Forelimb muscle (tissue), 1 donor: ENCODE results near the gene ADIPOR2. TPM values are rescaled to one million over a fixed set of nuclear protein-coding genes. Genes with fewer than 3 reads are reported as not detected.

Experiments used
- DNase-seq: peaks from one replicate; pipeline ENCODE4 v3.0.0-alpha.2; 2013; ENCODE audit warnings: low read depth
- polyA plus RNA-seq: library from polyadenylated mRNA; unstranded; fragments of 120-200 nt; gene quantifications from one replicate; pipeline ENCODE4 v1.2.1, GENCODE V29; 2013; ENCODE audit not compliant: insufficient read length

ADIPOR2 gene
- polyA plus RNA-seq, 1 donor, result 24.3 TPM

DNA sequence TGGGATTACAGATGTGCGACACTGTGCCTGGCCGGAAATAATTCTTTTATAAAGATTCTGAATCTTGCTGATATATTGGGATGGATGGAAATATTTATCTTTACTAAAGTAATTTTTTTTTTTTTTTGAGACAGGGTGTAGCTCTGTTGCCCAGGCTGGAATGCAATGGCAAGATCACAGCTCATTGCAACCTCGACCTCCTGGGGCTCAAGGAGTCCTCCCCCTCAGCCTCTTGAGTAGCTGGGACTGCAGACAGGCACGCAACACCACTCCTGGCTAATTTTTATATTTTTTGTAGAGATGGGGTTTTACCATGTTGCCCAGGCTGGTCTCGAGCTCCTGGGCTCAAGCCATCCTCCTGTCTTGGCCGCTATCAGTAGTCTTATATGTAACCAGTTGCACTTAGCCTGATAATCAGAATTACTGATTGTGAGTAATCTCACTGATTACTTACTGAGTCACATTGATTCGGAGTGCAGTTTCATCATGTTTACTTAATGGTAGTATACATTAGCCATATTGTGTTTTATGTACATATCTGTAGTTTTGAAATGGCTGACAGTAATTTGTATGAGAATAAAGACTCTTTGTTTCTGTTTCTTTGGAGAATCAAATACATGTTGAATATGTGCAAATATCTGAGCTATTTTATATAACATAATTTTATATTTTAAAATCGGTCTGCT, 79.1 kb downstream of the ADIPOR2 start:
- no peak for DNase-seq

DNA sequence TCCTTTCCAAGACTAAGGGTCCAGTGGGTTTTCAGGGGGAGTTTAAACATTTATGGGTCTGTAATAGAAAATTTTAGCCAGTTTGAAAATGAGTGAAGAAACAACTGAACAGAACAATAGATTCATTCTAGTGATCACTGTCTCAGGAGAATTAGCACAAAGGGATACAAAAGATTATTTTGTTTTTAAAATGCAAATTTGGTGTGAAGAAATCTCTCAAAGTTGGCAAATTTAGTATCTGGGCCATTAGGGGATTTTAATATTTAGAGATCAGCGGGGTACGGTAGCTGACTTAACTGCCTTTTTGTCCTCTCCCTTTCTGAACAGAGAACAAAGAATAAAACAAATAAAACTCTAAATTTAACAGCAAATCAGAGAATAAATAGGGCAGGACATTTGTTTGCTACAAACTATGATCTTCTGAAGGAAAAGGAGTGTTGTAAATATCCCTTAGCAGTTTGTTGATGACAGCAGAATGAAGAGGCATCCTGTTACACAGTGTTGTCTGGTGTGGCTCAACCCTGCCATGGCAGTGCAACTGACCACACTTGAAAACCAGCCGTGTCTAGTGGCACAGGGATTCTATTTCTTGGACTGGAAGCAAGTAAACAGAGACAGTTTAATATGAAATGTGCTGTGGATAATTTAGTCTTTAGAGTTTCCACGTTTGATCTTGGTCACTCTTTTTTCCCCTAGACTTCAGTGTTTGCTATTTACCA, 83.2 kb downstream of the ADIPOR2 start:
- no peak for DNase-seq

DNA sequence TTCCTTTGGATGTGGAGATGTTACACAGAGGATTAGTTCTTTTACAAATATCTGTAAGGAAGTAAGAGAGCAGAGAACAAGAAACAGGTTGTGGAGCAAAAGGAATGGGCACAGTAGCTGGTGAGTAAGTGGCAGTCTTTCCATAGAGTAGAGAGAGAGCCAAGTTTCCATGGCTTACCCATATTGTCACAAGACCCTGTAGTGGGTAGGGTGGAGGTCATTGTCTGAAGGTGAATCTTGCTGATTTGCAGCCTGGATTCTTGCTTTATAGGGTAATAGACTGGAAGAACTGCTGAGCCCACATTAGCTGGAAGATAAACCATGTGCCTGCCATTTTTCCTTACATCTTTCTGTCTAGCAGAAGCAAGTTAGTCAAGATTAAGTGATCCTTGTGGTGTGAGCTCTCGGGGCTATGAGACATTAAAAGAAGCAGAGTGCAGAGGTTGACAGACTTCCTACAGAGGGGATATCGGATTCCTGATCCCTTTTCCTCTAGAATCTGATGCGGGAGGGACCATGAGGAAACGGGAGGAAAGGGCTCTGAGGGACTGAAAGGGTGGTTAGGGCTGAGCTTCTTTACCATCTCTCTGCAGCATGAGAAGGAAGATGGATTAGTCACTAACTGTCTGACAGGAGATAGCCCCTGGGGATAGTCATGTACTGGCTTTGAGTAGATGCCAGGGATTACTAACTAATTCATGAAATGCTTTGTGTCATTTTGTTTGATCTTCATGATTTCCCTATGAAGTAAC, 85.5 kb downstream of the ADIPOR2 start:
- no peak for DNase-seq

GRCh38 chr12:1777798-1778197, 86.9 kb downstream of the ADIPOR2 start:
- DNase-seq, result no peak

GRCh38 chr12:1778911-1779310, 88.0 kb downstream of the ADIPOR2 start:
- no peak for DNase-seq

- no peak for DNase-seq
These were observed 88.9 kb downstream of the ADIPOR2 start for GRCh38 chr12:1779783-1780182.

DNA sequence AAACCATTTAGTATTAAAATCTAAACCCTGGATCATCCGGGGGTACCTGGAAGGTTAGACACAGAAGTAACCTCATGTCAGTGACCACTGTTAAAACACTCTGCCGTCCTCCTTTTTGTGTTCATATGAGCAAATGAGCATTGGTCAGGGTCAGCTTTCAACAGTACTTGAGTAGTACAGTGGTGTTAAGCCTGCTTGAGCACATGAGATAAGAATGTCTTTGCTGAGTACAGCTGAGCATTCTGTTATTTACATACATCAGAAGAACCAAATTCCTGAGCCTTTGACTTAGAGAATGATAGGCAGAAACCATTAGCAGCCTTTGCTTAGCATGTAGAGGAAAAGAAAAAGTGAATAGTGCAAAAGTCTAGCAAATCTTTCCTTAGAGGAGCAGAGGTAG, 90.9 kb downstream of the ADIPOR2 start:
- DNase-seq, result no peak

GRCh38 chr12:1782215-1782614, 91.3 kb downstream of the ADIPOR2 start:
- no peak for DNase-seq

DNA sequence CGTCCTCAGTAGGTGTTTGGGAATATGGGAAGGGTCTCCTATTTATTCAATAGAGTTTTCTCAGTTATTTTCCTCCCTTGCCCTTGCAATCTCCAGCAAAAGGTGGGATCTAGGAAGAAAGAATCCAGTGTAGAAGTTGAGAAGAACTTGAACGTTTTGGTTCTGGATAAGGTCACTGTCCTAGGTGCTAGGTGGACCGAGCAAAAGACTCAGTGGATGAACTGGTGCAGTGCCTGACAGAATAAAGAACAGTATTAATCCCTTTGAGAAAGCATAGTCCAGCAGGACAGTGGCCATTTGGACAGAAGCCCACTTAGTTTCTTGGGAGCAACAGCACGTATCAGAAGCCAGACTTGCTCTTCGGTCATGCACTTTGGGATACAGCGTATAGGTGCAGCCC, 96.8 kb downstream of the ADIPOR2 start:
- no peak for DNase-seq

DNA sequence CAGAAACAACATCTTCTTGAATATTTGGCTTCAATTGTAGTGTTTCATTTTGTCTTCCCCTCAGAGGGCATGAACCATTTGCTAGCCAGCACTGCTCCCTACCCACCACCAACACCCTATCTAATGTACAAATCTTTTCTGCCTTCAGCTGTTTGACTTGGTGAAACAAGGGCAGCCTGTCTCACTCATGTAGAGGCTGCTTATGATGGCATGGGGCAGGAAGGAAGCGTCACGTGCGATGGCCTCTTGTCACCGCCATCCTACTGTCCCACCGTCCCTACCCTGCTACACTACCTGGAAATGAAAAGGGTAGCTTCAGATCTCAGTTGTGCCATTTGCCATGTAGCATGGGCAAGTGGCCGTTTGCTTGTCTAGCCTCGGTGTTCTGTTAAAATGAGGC, 99.6 kb downstream of the ADIPOR2 start:
- no peak for DNase-seq

DNA sequence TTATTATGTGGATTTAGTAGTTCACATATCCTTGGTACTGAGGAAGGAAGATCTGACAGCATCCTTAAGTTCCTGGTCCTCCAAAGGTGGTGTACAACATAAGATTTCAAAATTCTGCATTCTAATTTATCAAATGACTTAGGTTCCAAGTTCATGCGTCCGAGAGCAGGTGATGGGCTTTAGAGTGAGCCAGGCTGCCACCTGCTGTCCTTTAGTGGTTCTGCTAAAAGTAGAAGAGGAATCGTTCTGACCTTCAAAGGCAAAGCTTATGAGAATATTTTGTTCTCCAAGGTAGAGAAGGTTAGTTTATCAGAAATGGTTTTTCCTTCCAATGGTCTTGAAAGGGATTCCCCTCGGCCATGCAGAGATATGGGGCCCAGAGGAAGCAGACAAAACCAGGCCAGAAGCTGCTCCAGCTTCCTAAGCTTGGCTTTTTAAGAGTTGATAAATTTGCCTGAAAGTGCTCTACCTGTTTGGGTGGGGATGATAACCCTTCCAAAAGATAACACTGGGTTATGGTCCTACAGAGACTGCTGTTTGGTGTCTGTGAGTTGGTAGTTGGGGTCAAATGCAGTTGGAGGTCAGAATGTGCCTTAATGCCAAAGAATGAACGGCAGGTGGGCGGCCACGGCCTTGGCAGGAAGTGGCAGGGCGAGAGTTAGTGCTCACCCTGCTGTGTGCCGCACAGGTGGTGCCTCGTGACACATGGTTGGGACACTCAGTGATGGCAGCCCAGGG, 100.4 kb downstream of the ADIPOR2 start:
- DNase-seq, result no peak

- DNase-seq, result no peak
These were observed 101.5 kb downstream of the ADIPOR2 start for GRCh38 chr12:1792406-1792805.

GRCh38 chr12:1793426-1794210, 102.7 kb downstream of the ADIPOR2 start:
- no peak for DNase-seq

- DNase-seq, result no peak
These were observed 103.7 kb downstream of the ADIPOR2 start for GRCh38 chr12:1794440-1795090.

DNA sequence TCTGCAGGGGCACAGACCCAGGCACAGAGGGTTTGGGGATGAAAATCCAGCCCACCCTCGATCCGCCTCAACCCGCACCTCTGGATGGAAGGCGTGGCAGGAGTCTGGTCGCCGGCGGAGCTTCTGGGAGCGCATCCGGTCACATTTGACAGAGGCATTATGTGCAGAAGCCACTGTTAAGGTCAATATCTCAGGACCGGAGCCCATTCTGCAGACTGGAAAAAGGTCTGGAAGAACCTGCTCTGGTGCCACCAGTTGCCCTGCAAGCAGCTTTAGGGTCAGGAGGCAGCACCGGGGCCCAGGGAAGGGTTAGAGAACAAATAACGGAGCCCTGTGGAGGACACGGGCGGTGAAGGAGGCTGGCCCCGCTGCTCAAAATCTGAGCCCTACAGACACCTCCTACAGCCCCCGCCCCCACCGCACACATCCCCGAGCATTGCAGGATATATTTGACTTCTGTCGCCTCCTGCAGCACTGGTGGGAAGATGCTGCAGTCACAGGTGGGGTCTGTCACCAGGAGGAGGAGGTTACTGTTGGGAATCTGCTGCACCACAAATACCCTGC, 104.4 kb downstream of the ADIPOR2 start:
- no peak for DNase-seq

- DNase-seq, result peak; percentile 64
These were observed 105.1 kb downstream of the ADIPOR2 start for GRCh38 chr12:1795785-1796514.

DNA sequence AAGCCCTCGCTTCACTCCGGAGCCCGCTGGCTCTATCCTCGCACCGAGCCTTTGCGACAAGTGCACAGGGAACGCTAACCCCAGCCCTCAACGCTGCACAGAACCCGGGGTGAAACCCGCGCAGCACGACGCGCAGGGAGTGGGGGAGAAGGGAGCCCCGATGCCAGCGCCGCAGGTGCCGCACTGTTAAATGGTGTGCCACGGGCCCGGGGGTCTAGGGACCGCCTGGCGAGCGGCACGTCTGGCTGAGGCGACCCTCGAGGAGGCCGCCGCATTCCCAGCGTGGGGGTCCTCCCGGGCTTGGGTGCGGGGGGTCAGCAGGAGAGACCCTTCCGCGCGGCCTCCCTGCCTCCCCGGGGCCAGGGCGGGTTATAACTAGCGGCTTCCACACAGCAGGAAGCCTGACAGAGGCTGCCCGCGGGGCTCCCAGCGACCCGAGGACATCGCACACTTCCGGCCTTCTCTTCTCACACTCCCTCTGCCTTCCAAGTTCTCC, 105.7 kb downstream of the ADIPOR2 start:
- DNase-seq, result no peak

DNA sequence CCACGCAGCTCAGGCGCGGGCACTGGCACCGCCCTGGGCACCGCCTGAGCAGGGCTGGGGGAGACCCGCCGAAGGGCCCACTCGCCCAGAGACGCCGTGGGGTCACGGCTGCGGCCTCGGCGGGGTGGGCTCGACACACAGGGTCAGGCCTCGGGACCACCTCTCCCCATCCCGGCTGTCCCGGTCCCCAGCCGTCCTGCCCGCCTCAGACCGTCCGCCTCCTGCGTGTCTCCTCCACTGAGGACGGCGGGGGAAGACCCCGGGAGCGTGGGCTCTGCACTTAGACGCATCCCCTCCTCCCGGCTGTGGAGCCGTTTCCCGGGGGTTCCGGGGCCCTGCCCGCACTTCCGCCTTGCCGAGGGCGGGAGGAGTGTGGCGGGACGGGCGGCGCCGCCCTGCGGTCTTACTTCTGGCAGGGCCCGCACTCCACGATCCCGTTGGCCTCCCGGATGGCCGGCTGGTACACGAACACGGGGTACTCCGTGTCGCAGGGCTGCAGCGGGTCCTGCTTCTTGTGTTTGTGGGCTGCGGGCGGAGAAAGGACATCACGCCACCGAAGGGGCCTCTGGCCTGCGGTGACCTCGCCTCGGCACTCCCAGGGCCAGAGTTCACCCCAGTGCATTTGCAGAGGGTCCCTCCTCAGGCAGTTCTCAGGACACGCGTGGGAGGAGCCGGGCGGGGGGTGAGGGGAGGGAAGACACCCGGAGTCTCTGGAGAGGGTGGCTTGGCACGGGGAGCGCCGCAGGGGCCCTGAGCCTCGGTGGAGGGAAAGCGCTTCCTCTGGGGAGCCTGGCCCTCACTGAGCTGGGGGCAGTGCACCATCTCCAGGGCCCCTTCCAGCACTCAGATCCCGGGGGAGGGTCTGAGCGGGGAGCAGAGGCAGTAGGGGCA, 106.4 kb downstream of the ADIPOR2 start:
- DNase-seq, result no peak
